ENCODE measurements around the gene GGT6. TPM values are rescaled to one million over a fixed set of nuclear protein-coding genes. Genes with fewer than 3 reads are reported as not detected.

Gene GGT6
- total RNA-seq, 4 donors from 2014 or later: 214 to 308 (median 283) TPM

GRCh38 chr17:4519361-4519788 is 41.0 kb downstream of the GGT6 start:
- Histone ChIP-seq H3K27me3 (no peaks in the 10 kb centered on the region), H3K27ac (peak overlapping the region; percentile 16 to 51 (median 46)), H3K36me3 (no peaks in the 10 kb centered on the region), H3K4me1 (peaks cover 0 to 11% (median 7%) of the 10 kb centered on the region in 4 donors), H3K9me3 (no peaks in the 10 kb centered on the region), H3K4me3 (no peak overlapping the region)
- WGBS, 2 donors (ENCODE audit: low coverage in 1 of 2): 80% methylated on average over 7 of the region's 14 CpGs; no CpG with 5 or more reads in 1 of the 2 donors
- no peak for TF ChIP-seq POLR2AphosphoS5 (IDR thresholded peaks at IDR 0.05)
- no peak for TF ChIP-seq CTCF (IDR thresholded peaks at IDR 0.05)
- TF ChIP-seq POLR2A (IDR thresholded peaks at IDR 0.05): no peak
- TF ChIP-seq EP300 (IDR thresholded peaks at IDR 0.05; ENCODE audit: low read depth): no peak
- no peak for DNase-seq
- intact Hi-C loops (cut with DNase I; ENCODE audit: low total_unique reads) (no loop called here), in situ Hi-C loops (cut with MboI; ENCODE audit: low pct_ligation_motif_present in 1 of 4, low pct_unique_long_range_greater_than_20kb in 1 of 4, low sequenced_read_pairs in 3 of 4) (no loop called here)

GRCh38 chr17:4518901-4519300 is 41.5 kb downstream of the GGT6 start:
- Histone ChIP-seq H3K36me3 (no peaks in the 10 kb centered on the region), H3K4me1 (peaks cover 0 to 11% (median 7%) of the 10 kb centered on the region in 4 donors), H3K4me3 (no peak overlapping the region), H3K9me3 (no peaks in the 10 kb centered on the region), H3K27me3 (no peaks in the 10 kb centered on the region), H3K27ac (peak overlapping the region; percentile 16 to 51 (median 24))
- intact Hi-C loops (cut with DNase I; ENCODE audit: low total_unique reads): no loop called here
- no peak for TF ChIP-seq EP300 (IDR thresholded peaks at IDR 0.05; ENCODE audit: low read depth)
- no peak for TF ChIP-seq CTCF (IDR thresholded peaks at IDR 0.05)
- TF ChIP-seq POLR2AphosphoS5 (IDR thresholded peaks at IDR 0.05): no peak
- TF ChIP-seq POLR2A (IDR thresholded peaks at IDR 0.05): no peak
- DNase-seq: no peak
- in situ Hi-C loops (cut with MboI; ENCODE audit: low pct_ligation_motif_present in 1 of 4, low pct_unique_long_range_greater_than_20kb in 1 of 4, low sequenced_read_pairs in 3 of 4): no loop called here
- 77% methylated on average over 10 of the region's 10 CpGs; no CpG with 5 or more reads in 1 of the 2 donors for WGBS, 2 donors (ENCODE audit: low coverage in 1 of 2)

- Histone ChIP-seq H3K4me1 (peaks cover 0 to 11% (median 6%) of the 10 kb centered on the region in 4 donors), H3K9me3 (no peaks in the 10 kb centered on the region), H3K4me3 (no peak overlapping the region), H3K36me3 (no peaks in the 10 kb centered on the region), H3K27ac (peak overlapping the region in 1 of 4 donors; percentile 11), H3K27me3 (no peaks in the 10 kb centered on the region)
- in situ Hi-C loops (cut with MboI; ENCODE audit: low pct_ligation_motif_present in 1 of 4, low pct_unique_long_range_greater_than_20kb in 1 of 4, low sequenced_read_pairs in 3 of 4): no loop called here
- intact Hi-C loops (cut with DNase I; ENCODE audit: low total_unique reads): no loop called here
- TF ChIP-seq POLR2A (IDR thresholded peaks at IDR 0.05): no peak
- no peak for TF ChIP-seq EP300 (IDR thresholded peaks at IDR 0.05; ENCODE audit: low read depth)
- whole genome bisulfite sequencing, 2 donors (ENCODE audit: low coverage in 1 of 2): 61 to 76% methylated on average over 11 of the region's 11 CpGs
- DNase-seq: no peak
Observed at GRCh38 chr17:4516735-4517134, 43.6 kb downstream of the GGT6 start.

- Histone ChIP-seq H3K36me3 (no peaks in the 10 kb centered on the region), H3K9me3 (no peaks in the 10 kb centered on the region), H3K27me3 (no peaks in the 10 kb centered on the region), H3K4me3 (no peak overlapping the region), H3K4me1 (peaks cover 0 to 6% (median 2%) of the 10 kb centered on the region in 4 donors), H3K27ac (no peak overlapping the region)
- intact Hi-C loops (cut with DNase I; ENCODE audit: low total_unique reads): no loop called here
- TF ChIP-seq POLR2A (IDR thresholded peaks at IDR 0.05): no peak
- TF ChIP-seq EP300 (IDR thresholded peaks at IDR 0.05; ENCODE audit: low read depth): no peak
- TF ChIP-seq POLR2AphosphoS5 (IDR thresholded peaks at IDR 0.05): no peak
- no peak for TF ChIP-seq CTCF (IDR thresholded peaks at IDR 0.05)
- no peak for DNase-seq
- in situ Hi-C loops (cut with MboI; ENCODE audit: low pct_ligation_motif_present in 1 of 4, low pct_unique_long_range_greater_than_20kb in 1 of 4, low sequenced_read_pairs in 3 of 4): no loop called here
- 69% methylated on average over 5 of the region's 5 CpGs; no CpG with 5 or more reads in 1 of the 2 donors for WGBS, 2 donors (ENCODE audit: low coverage in 1 of 2)
Observed at GRCh38 chr17:4515501-4515900, 44.9 kb downstream of the GGT6 start.

GRCh38 chr17:4514779-4515178 is 45.6 kb downstream of the GGT6 start:
- TF ChIP-seq CTCF (IDR thresholded peaks at IDR 0.05): no peak
- TF ChIP-seq EP300 (IDR thresholded peaks at IDR 0.05; ENCODE audit: low read depth): no peak
- no peak for TF ChIP-seq POLR2AphosphoS5 (IDR thresholded peaks at IDR 0.05)
- TF ChIP-seq POLR2A (IDR thresholded peaks at IDR 0.05): no peak
- Histone ChIP-seq H3K36me3 (no peaks in the 10 kb centered on the region), H3K27me3 (no peaks in the 10 kb centered on the region), H3K4me1 (no peaks in the 10 kb centered on the region), H3K9me3 (no peaks in the 10 kb centered on the region), H3K27ac (no peak overlapping the region), H3K4me3 (no peak overlapping the region)
- in situ Hi-C loops (cut with MboI; ENCODE audit: low pct_ligation_motif_present in 1 of 4, low pct_unique_long_range_greater_than_20kb in 1 of 4, low sequenced_read_pairs in 3 of 4): no loop called here
- intact Hi-C loops (cut with DNase I; ENCODE audit: low total_unique reads): no loop called here
- no peak for DNase-seq
- 84% methylated on average over 11 of the region's 11 CpGs; no CpG with 5 or more reads in 1 of the 2 donors for WGBS, 2 donors (ENCODE audit: low coverage in 1 of 2)
